HCT116 (cell line): Measurements from ENCODE around the gene NPY4R2. TPM values are rescaled to one million over a fixed set of nuclear protein-coding genes. Genes with fewer than 3 reads are reported as not detected.
A peak's percentile ranks its signal among the peaks of the same experiment; 100 is the strongest.
"Not testable (repeated sequence)": the region's sequence is repeated elsewhere in the genome, so short reads cannot be mapped to it uniquely, and the experiment has no call there.

Source experiments
- ATAC-seq: fragments of 200-7000 bp; cut with Tn5 transposase; 2 replicates; pipeline ENCODE4 v1.9.1; 2020; ENCODE audit warnings: mild to moderate bottlenecking, moderate library complexity
- BruUV-seq: library from RNA; stranded (reverse); fragments of 400-500 nt; replicated peaks from 2 replicates; lab custom pipeline; 2021; lab: Mats Ljungman, UMichigan
- CTCF ChIA-PET: fragments of 300-600 bp; sonication (Branson Sonifier 250); formaldehyde crosslinking; loops from one replicate; lab custom pipeline; 2021; ENCODE audit warnings: antibody characterized with exemption; lab: Charles Lee
- POLR2A ChIA-PET: fragments of 300-600, 350-600 bp; sonication (Branson Sonifier 250); formaldehyde crosslinking; loops from one replicate; lab custom pipeline; 2021; ENCODE audit warnings: antibody characterized with exemption; lab: Charles Lee
- RAD21 ChIA-PET, 2 experiments: fragments of 300-600 bp; sonication (Branson Sonifier 250); formaldehyde crosslinking; loops; one replicate each; lab custom pipeline; 2023; ENCODE audit warnings: low total read pairs in 2 of 2; ENCODE audit not compliant: uncharacterized antibody in 2 of 2, unreplicated experiment in 2 of 2, low non-redundant PET in 1 of 2; lab: Charles Lee
- DNase-seq: peaks from one replicate; pipeline ENCODE4 v3.0.0-alpha.2; 2010; ENCODE audit warnings: low read depth, low spot score
- H2AFZ ChIP-seq: fragments of 200-600 bp; shearing (Covaris generic), sonication (generic); 2 replicates; pipeline ENCODE4 v1.6.1; 2017; ENCODE audit warnings: low read depth, mixed run types, mixed read lengths, antibody characterized with exemption, low read length; ENCODE audit not compliant: poor library complexity, severe bottlenecking
- H3K27ac ChIP-seq: 2 replicates; pipeline ENCODE4 v1.5.1; 2012; ENCODE audit warnings: low read depth, low read length
- H3K27me3 ChIP-seq: fragments of 200-600 bp; sonication (generic); 2 replicates; pipeline ENCODE4 v1.6.1; 2016; ENCODE audit warnings: mixed run types, low read length, mixed read lengths; ENCODE audit not compliant: insufficient read depth
- H3K36me3 ChIP-seq, 2 experiments: fragments of 200-500 bp in 1 of 2; fragments of 200-600 bp in 1 of 2; sonication (Bioruptor generic) in 1 of 2; sonication (generic) in 1 of 2; 2 replicates each; pipeline versions ENCODE4 v1.5.1 to v1.6.1; 2014 to 2016; ENCODE audit warnings: low read length in 2 of 2, inconsistent platforms in 1 of 2, mixed read lengths in 1 of 2, mixed run types in 1 of 2; ENCODE audit not compliant: insufficient read depth in 2 of 2, control insufficient read depth in 1 of 2
- H3K4me1 ChIP-seq, 2 experiments: fragments of 200-600 bp in 1 of 2; sonication (generic) in 1 of 2; 2 replicates each; pipeline versions ENCODE4 v1.5.1 to v1.6.1; 2012 to 2017; ENCODE audit warnings: low read length in 2 of 2, inconsistent platforms in 1 of 2, mild to moderate bottlenecking in 1 of 2, mixed read lengths in 1 of 2, mixed run types in 1 of 2, moderate library complexity in 1 of 2; ENCODE audit not compliant: insufficient read depth in 2 of 2, control insufficient read depth in 1 of 2
- H3K4me2 ChIP-seq: fragments of 200-600 bp; sonication (generic); 2 replicates; pipeline ENCODE4 v1.6.1; 2017; ENCODE audit warnings: mixed run types, low read length, mixed read lengths
- H3K4me3 ChIP-seq, 2 experiments: fragments of 200-600 bp in 1 of 2; sonication (generic) in 1 of 2; replicated peaks in 1 of 2; 2 replicates each; pipeline ENCODE4 v1.5.1; 2011 to 2016; ENCODE audit warnings: low read length in 2 of 2, control low read depth in 1 of 2, low read depth in 1 of 2, mild to moderate bottlenecking in 1 of 2, mixed read lengths in 1 of 2, mixed run types in 1 of 2
- H3K79me2 ChIP-seq: fragments of 200-600 bp; sonication (generic); 2 replicates; pipeline ENCODE4 v1.6.1; 2017; ENCODE audit warnings: mild to moderate bottlenecking, mixed run types, low read length, moderate library complexity, mixed read lengths; ENCODE audit not compliant: insufficient read depth
- H3K9ac ChIP-seq: fragments of 200-600 bp; sonication (generic); 2 replicates; pipeline ENCODE4 v1.6.1; 2016; ENCODE audit warnings: low read length, mixed read lengths
- H3K9me2 ChIP-seq: fragments of 200-600 bp; sonication (generic), shearing (Covaris generic); 2 replicates; pipeline ENCODE4 v1.6.1; 2017; ENCODE audit warnings: mixed run types, mild to moderate bottlenecking, moderate library complexity; ENCODE audit not compliant: insufficient read depth
- H3K9me3 ChIP-seq, 2 experiments: fragments of 200-500 bp in 1 of 2; fragments of 200-600 bp in 1 of 2; sonication (Bioruptor generic) in 1 of 2; sonication (generic) in 1 of 2; 2 replicates each; pipeline ENCODE4 v1.6.1; 2014 to 2017; ENCODE audit warnings: low read length in 2 of 2, mixed read lengths in 2 of 2, inconsistent platforms in 1 of 2, low read depth in 1 of 2, mild to moderate bottlenecking in 1 of 2, mixed run types in 1 of 2, moderate library complexity in 1 of 2; ENCODE audit not compliant: control insufficient read depth in 1 of 2, insufficient read depth in 1 of 2
- H4K20me1 ChIP-seq: fragments of 200-600 bp; sonication (generic), shearing (Covaris generic); 2 replicates; pipeline ENCODE4 v1.6.1; 2017; ENCODE audit warnings: mixed run types, mild to moderate bottlenecking, moderate library complexity; ENCODE audit not compliant: insufficient read depth
- intact Hi-C: fragments of 100-400 bp; cut with micrococcal nuclease; formaldehyde crosslinking; loops from 2 replicates; pipeline ENCODE4 v1.10.0; 2022
- total RNA-seq: library from RNA; stranded (reverse); gene quantifications from one replicate; pipeline ENCODE4 v1.2.1, GENCODE V29; 2021; ENCODE audit not compliant: unreplicated experiment

NPY4R2 gene
- total RNA-seq, 1 experiment from 2014 or later = not detected

- CTCF ChIA-PET, POLR2A ChIA-PET, BruUV-seq, DNase-seq, H3K9me2 ChIP-seq, H2AFZ ChIP-seq, H3K9me3 ChIP-seq, H3K4me1 ChIP-seq, H4K20me1 ChIP-seq, intact Hi-C loops, H3K36me3 ChIP-seq, H3K79me2 ChIP-seq, H3K4me3 ChIP-seq, H3K9ac ChIP-seq, RAD21 ChIA-PET, H3K4me2 ChIP-seq, H3K27me3 ChIP-seq, H3K27ac ChIP-seq: not testable (repeated sequence)
- peak; percentile 41; the same call in 1 of the 2 replicates for ATAC-seq
Measured at GRCh38 chr10:47927147-47927916, 8.9 kb downstream of the NPY4R2 start.

GRCh38 chr10:47928225-47928624 lies 9.8 kb downstream of the NPY4R2 start:
- H4K20me1 ChIP-seq, RAD21 ChIA-PET, H3K27ac ChIP-seq, H3K79me2 ChIP-seq, H2AFZ ChIP-seq, H3K9me3 ChIP-seq, H3K27me3 ChIP-seq, H3K36me3 ChIP-seq, BruUV-seq, CTCF ChIA-PET, H3K9me2 ChIP-seq, H3K4me3 ChIP-seq, H3K4me2 ChIP-seq, DNase-seq, H3K9ac ChIP-seq, intact Hi-C loops, POLR2A ChIA-PET, H3K4me1 ChIP-seq: not testable (repeated sequence)
- peak; percentile 77 for ATAC-seq

- H3K9me2 ChIP-seq, DNase-seq, H3K79me2 ChIP-seq, H3K4me3 ChIP-seq, H3K9me3 ChIP-seq, H3K4me1 ChIP-seq, H3K27me3 ChIP-seq, intact Hi-C loops, H3K9ac ChIP-seq, H3K4me2 ChIP-seq, ATAC-seq, CTCF ChIA-PET, H3K36me3 ChIP-seq, POLR2A ChIA-PET, RAD21 ChIA-PET, H3K27ac ChIP-seq, BruUV-seq, H4K20me1 ChIP-seq, H2AFZ ChIP-seq: not testable (repeated sequence)
Measured at GRCh38 chr10:47932824-47933223, 14.4 kb downstream of the NPY4R2 start.

- RAD21 ChIA-PET, H3K4me1 ChIP-seq, DNase-seq, H3K27me3 ChIP-seq, H2AFZ ChIP-seq, H3K79me2 ChIP-seq, intact Hi-C loops, BruUV-seq, H3K9me2 ChIP-seq, H3K4me2 ChIP-seq, H3K36me3 ChIP-seq, POLR2A ChIA-PET, H3K4me3 ChIP-seq, ATAC-seq, H4K20me1 ChIP-seq, CTCF ChIA-PET, H3K9me3 ChIP-seq, H3K27ac ChIP-seq, H3K9ac ChIP-seq: not testable (repeated sequence)
Measured at GRCh38 chr10:47933462-47933861, 15.0 kb downstream of the NPY4R2 start.
